Neural cell (in vitro differentiated cells): ENCODE measurements around the gene SYT7.

Experiments used
- CTCF ChIP-seq: fragments of 450-650 bp; IDR thresholded peaks from 2 replicates; pipeline ENCODE4 v1.5.1; 2014; ENCODE audit warnings: antibody characterized with exemption, mild to moderate bottlenecking, moderate library complexity; ENCODE audit not compliant: poor library complexity, severe bottlenecking
- EP300 ChIP-seq: fragments of 450-650 bp; conservative IDR thresholded peaks from 2 replicates; pipeline ENCODE4 v1.6.1; 2014; ENCODE audit warnings: antibody characterized with exemption, mild to moderate bottlenecking, moderate library complexity; ENCODE audit not compliant: poor library complexity, severe bottlenecking
- POLR2AphosphoS5 ChIP-seq: IDR thresholded peaks from 2 replicates; pipeline ENCODE4 v1.6.1; 2012
- REST ChIP-seq: IDR thresholded peaks from 2 replicates; pipeline ENCODE4 v1.6.1; 2012; ENCODE audit warnings: borderline replicate concordance

DNA sequence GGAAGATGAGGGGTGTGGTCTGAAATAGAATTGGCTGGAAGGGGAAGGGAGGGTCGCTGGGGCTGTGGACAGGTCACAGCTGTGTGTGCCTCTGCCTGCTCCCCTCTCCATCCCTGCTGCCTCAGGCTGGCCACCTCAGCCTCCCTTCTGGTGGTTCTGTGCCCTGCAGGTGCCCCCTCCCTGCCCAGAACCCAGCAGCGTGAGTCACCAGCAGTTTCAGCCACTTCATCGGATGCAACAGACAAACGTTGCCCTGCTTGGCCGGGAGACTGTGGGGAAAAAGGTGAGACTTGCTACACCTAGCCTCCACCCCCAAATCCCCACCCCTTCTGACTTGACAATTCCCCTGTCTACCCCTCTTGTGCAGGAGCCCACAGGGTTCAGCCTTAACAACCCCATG is 94.1 kb downstream of the SYT7 start:
- no peak for TF ChIP-seq REST
- no peak for TF ChIP-seq CTCF
- TF ChIP-seq EP300: no peak
- TF ChIP-seq POLR2AphosphoS5: no peak
